K562 (cell line): ENCODE data around the gene NAIF1. TPM values are rescaled to one million over a fixed set of nuclear protein-coding genes. Genes with fewer than 3 reads are reported as not detected.

Experiments used
- ATF2 ChIP-seq: sonication (generic); formaldehyde crosslinking; IDR thresholded peaks from 2 replicates; pipeline ENCODE4 v1.8.1; 2022; ENCODE audit warnings: missing genetic modification reagents
- CXXC5 ChIP-seq: fragments of 250-450 bp; sonication (Bioruptor Pico); IDR thresholded peaks from 2 replicates; pipeline ENCODE4 v1.8.0; 2022; ENCODE audit warnings: inconsistent platforms, mild to moderate bottlenecking, moderate library complexity
- FOSL1 ChIP-seq: fragments of 200-800 bp; sonication (Bioruptor generic); conservative IDR thresholded peaks from 2 replicates; pipeline ENCODE4 v1.6.1; 2016; ENCODE audit warnings: missing genetic modification characterization, missing compliant biosample characterization
- FOXO4 ChIP-seq: fragments of 450-650 bp; formaldehyde crosslinking; IDR thresholded peaks from 2 replicates; pipeline ENCODE4 v1.4.0; 2020; ENCODE audit warnings: mild to moderate bottlenecking, moderate library complexity
- KDM1A ChIP-seq, 2 experiments: fragments of 450-650 bp; IDR thresholded peaks; 2 replicates each; pipeline ENCODE4 v1.6.1; 2016; ENCODE audit warnings: mild to moderate bottlenecking in 2 of 2
- MAX ChIP-seq: sonication (generic); formaldehyde crosslinking; IDR thresholded peaks from 2 replicates; pipeline ENCODE4 v1.9.0; 2022; ENCODE audit warnings: mild to moderate bottlenecking, missing genetic modification reagents
- NR2F6 ChIP-seq: fragments of 450-650 bp; formaldehyde crosslinking; IDR thresholded peaks from 2 replicates; pipeline ENCODE4 v1.4.0; 2020; ENCODE audit warnings: mild to moderate bottlenecking
- NRF1 ChIP-seq, 2 experiments: fragments of 450-650 bp; IDR thresholded peaks in 1 of 2; conservative IDR thresholded peaks in 1 of 2; 2 replicates each; pipeline ENCODE4 v1.6.1; 2014; ENCODE audit warnings: mild to moderate bottlenecking in 2 of 2
- PHF20 ChIP-seq: fragments of 450-650 bp; IDR thresholded peaks from 2 replicates; pipeline ENCODE4 v1.6.1; 2018; ENCODE audit not compliant: partially characterized antibody
- PURB ChIP-seq: sonication (generic); formaldehyde crosslinking; IDR thresholded peaks from 2 replicates; pipeline ENCODE4 v1.9.0; 2021; ENCODE audit warnings: low read depth, mild to moderate bottlenecking, missing genetic modification reagents
- REST ChIP-seq, 2 experiments: fragments of 450-650 bp; formaldehyde crosslinking in 1 of 2; IDR thresholded peaks; 2 replicates each; pipeline versions ENCODE4 v1.4.0 to v1.6.1; 2014 to 2020; ENCODE audit warnings: mild to moderate bottlenecking in 2 of 2, borderline replicate concordance in 1 of 2, low read depth in 1 of 2
- TEAD2 ChIP-seq: fragments of 450-650 bp; IDR thresholded peaks from 2 replicates; pipeline ENCODE4 v1.6.1; 2016; ENCODE audit warnings: missing genetic modification characterization, control low read depth, missing compliant biosample characterization
- USF1 ChIP-seq: sonication (generic); formaldehyde crosslinking; IDR thresholded peaks from 2 replicates; pipeline ENCODE4 v1.9.0; 2022; ENCODE audit warnings: mild to moderate bottlenecking, missing genetic modification reagents
- ZNF347 ChIP-seq: fragments of 450-650 bp; formaldehyde crosslinking; IDR thresholded peaks from 2 replicates; pipeline ENCODE4 v1.4.0; 2020; ENCODE audit warnings: low read depth, mild to moderate bottlenecking, moderate library complexity
- polyA plus RNA-seq, 8 experiments: library from polyadenylated mRNA; depleted of rRNA in 4 of 8; stranded (reverse) in 5 of 8; unstranded in 3 of 8; fragments of >200 nt; fragmentation: Nextera tagmentation in 2 of 8; fragmentation: Illumina TruSeq in 1 of 8; extraction: Ambion mirVana in 2 of 8; extraction: Trizol in 1 of 8; gene quantifications; 2 replicates each; pipeline versions ENCODE4 v1.2.1 to v1.2.3, GENCODE V29; 2011 to 2014; ENCODE audit warnings: inconsistent platforms in 1 of 8, missing spikeins in 1 of 8
- total RNA-seq, 7 experiments: library from RNA; depleted of rRNA in 6 of 7; stranded (reverse); fragments of >200 nt in 6 of 7; fragmentation: Illumina TruSeq in 2 of 7; extraction: Trizol in 2 of 7; gene quantifications; 2 replicates each; pipeline versions ENCODE4 v1.2.1 to v1.2.3, GENCODE V29; 2011 to 2021; ENCODE audit warnings: low replicate concordance in 1 of 7

The NAIF1 gene
- total and polyA plus RNA-seq, 9 of the 15 experiments (the other 6 are each of a cell fraction or from before 2014, with no cell fraction given), result 4.8 to 26.6 (median 17.2) TPM

GRCh38 chr9:128065907-128066712 lies 1.0 kb downstream of the NAIF1 start (continued):
- TF ChIP-seq REST (IDR thresholded peaks at IDR 0.05; ENCODE audit: borderline replicate concordance) (peak; percentile 34), REST (CRISPR knock-in tag; IDR thresholded peaks at IDR 0.05; ENCODE audit: low read depth) (no peak; the same call in 1 of the 2 replicates), NR2F6 (no peak), NRF1 (conservative IDR thresholded peaks at IDR 0.05 in 1 of 2, IDR thresholded peaks at IDR 0.05 in 1 of 2) (no peak), PHF20 (no peak), FOXO4 (peak; percentile 68; the same call in 1 of the 2 replicates), PURB (CRISPR knock-in tag) (no peak), CXXC5 (peak; percentile 14; the same call in 1 of the 2 replicates), FOSL1 (tag) (peak; percentile 21; the same call in 1 of the 2 replicates), ZNF347 (CRISPR knock-in tag) (no peak), USF1 (CRISPR knock-in tag) (peak; percentile 17), KDM1A (IDR thresholded peaks at IDR 0.05) (no peak), TEAD2 (no peak), MAX (peak; percentile 58; the same call in 1 of the 2 replicates), ATF2 (0 out of 2 replicates have a peak, but pooled peaks have one; percentile 39)
